Stimulated activated CD4-positive, alpha-beta T cell treated with anti-CD3 and anti-CD28 coated beads, Interleukin-15, amount 100 ng/mL, for 24 hours (primary cell): ENCODE measurements around the gene FNDC8.
"Not testable (repeated sequence)": the region's sequence is repeated elsewhere in the genome, so short reads cannot be mapped to it uniquely, and the experiment has no call there.

Source experiments
- DNase-seq: peaks from one replicate; pipeline ENCODE4 v3.0.0-alpha.2; 2020

The FNDC8 gene

GRCh38 chr17:35174835-35175334, 53.5 kb downstream of the FNDC8 start:
- no peak for DNase-seq

GRCh38 chr17:35175638-35176415, 54.4 kb downstream of the FNDC8 start:
- DNase-seq: no peak

- DNase-seq: no peak
Measured at GRCh38 chr17:35176897-35177296, 55.5 kb downstream of the FNDC8 start.

- not testable (repeated sequence) for DNase-seq
Measured at GRCh38 chr17:35179379-35179778, 58.0 kb downstream of the FNDC8 start.
